NCI-H510A treated with DMSO at 0.1 percent for 48 hours (cell line): ENCODE data around the gene CRYBA1.
A peak's percentile ranks its signal among the peaks of the same experiment; 100 is the strongest.
"Not testable (repeated sequence)": the region's sequence is repeated elsewhere in the genome, so short reads cannot be mapped to it uniquely, and the experiment has no call there.

ENCODE experiments used
- DNase-seq: peaks from one replicate; lab custom pipeline; 2025; lab: John Stamatoyannopoulos, UW

CRYBA1 gene

GRCh38 chr17:29246628-29247027 lies at the start of gene CRYBA1:
CRYBA1 (plus strand) TSS chr17:29246859; CDS start chr17:29246864, 5 bp downstream.
- no peak for DNase-seq

- no peak for DNase-seq
Measured at GRCh38 chr17:29197516-29198272, 49.0 kb upstream of the CRYBA1 start.

- DNase-seq = not testable (repeated sequence)
Measured at GRCh38 chr17:29204068-29204804, 42.4 kb upstream of the CRYBA1 start.

- DNase-seq = no peak
Measured at GRCh38 chr17:29205047-29205446, 41.6 kb upstream of the CRYBA1 start.

- no peak for DNase-seq
Measured at GRCh38 chr17:29207975-29208374, 38.7 kb upstream of the CRYBA1 start.

- DNase-seq = no peak
Measured at GRCh38 chr17:29209073-29209472, 37.6 kb upstream of the CRYBA1 start.

GRCh38 chr17:29210879-29211278 lies 35.8 kb upstream of the CRYBA1 start:
- no peak for DNase-seq

- DNase-seq = no peak
Measured at GRCh38 chr17:29212094-29212631, 34.5 kb upstream of the CRYBA1 start.

- no peak for DNase-seq
Measured at GRCh38 chr17:29212681-29213121, 34.0 kb upstream of the CRYBA1 start.

GRCh38 chr17:29214215-29215146 lies 32.2 kb upstream of the CRYBA1 start:
- DNase-seq = no peak

- DNase-seq = no peak
Measured at GRCh38 chr17:29215174-29215573, 31.5 kb upstream of the CRYBA1 start.

GRCh38 chr17:29215717-29216116 lies 30.9 kb upstream of the CRYBA1 start:
- DNase-seq = no peak

- no peak for DNase-seq
Measured at GRCh38 chr17:29216181-29216580, 30.5 kb upstream of the CRYBA1 start.

- DNase-seq = no peak
Measured at GRCh38 chr17:29216856-29217255, 29.8 kb upstream of the CRYBA1 start.

- peak; percentile 41 for DNase-seq
Measured at GRCh38 chr17:29219378-29220047, 27.1 kb upstream of the CRYBA1 start.

GRCh38 chr17:29221338-29221737 lies 25.3 kb upstream of the CRYBA1 start:
- DNase-seq = not testable (repeated sequence)

- DNase-seq = no peak
Measured at GRCh38 chr17:29225396-29225795, 21.3 kb upstream of the CRYBA1 start.

- DNase-seq = no peak
Measured at GRCh38 chr17:29233301-29233700, 13.4 kb upstream of the CRYBA1 start.

GRCh38 chr17:29234972-29235371 lies 11.7 kb upstream of the CRYBA1 start:
- DNase-seq = not testable (repeated sequence)

GRCh38 chr17:29235904-29236303 lies 10.8 kb upstream of the CRYBA1 start:
- DNase-seq = no peak

GRCh38 chr17:29237476-29238132 lies 9.1 kb upstream of the CRYBA1 start:
- DNase-seq = no peak
